GM18519 (cell line): Measurements from ENCODE around the gene WSCD2.

Source experiments
- ATAC-seq: cut with Tn5 transposase; IDR thresholded peaks from one replicate; pipeline ENCODE4 v1.9.1; 2021; ENCODE audit warnings: mild to moderate bottlenecking, moderate library complexity; ENCODE audit not compliant: unreplicated experiment, low FRiP score

WSCD2 gene

GRCh38 chr12:108126212-108126611 is 2.9 kb upstream of the WSCD2 start:
- ATAC-seq, result no peak

GRCh38 chr12:108126990-108127501 is 2.0 kb upstream of the WSCD2 start:
- no peak for ATAC-seq

GRCh38 chr12:108127654-108128053 is 1.4 kb upstream of the WSCD2 start:
- ATAC-seq, result no peak

- ATAC-seq, result no peak
These were observed 669 bp upstream of the WSCD2 start for GRCh38 chr12:108128221-108129016.

- no peak for ATAC-seq
These were observed 1.9 kb downstream of the WSCD2 start for GRCh38 chr12:108131035-108131434.

- ATAC-seq, result no peak
These were observed 2.6 kb downstream of the WSCD2 start for GRCh38 chr12:108131657-108132126.

GRCh38 chr12:108133482-108133881 is 4.4 kb downstream of the WSCD2 start:
- ATAC-seq, result no peak

- ATAC-seq, result no peak
These were observed 5.7 kb downstream of the WSCD2 start for GRCh38 chr12:108134744-108135143.

- ATAC-seq, result no peak
These were observed 6.5 kb downstream of the WSCD2 start for GRCh38 chr12:108135627-108136026.

- no peak for ATAC-seq
These were observed 7.6 kb downstream of the WSCD2 start for GRCh38 chr12:108136697-108137096.

GRCh38 chr12:108139454-108139853 is 10.4 kb downstream of the WSCD2 start:
- ATAC-seq, result no peak

- ATAC-seq, result no peak
These were observed 11.4 kb downstream of the WSCD2 start for GRCh38 chr12:108140501-108140900.

GRCh38 chr12:108141600-108142130 is 12.6 kb downstream of the WSCD2 start:
- no peak for ATAC-seq

- ATAC-seq, result no peak
These were observed 14.1 kb downstream of the WSCD2 start for GRCh38 chr12:108143144-108143543.

- no peak for ATAC-seq
These were observed 15.0 kb downstream of the WSCD2 start for GRCh38 chr12:108144080-108144479.

- no peak for ATAC-seq
These were observed 15.9 kb downstream of the WSCD2 start for GRCh38 chr12:108145011-108145410.

GRCh38 chr12:108146035-108146893 is 17.2 kb downstream of the WSCD2 start:
- no peak for ATAC-seq

GRCh38 chr12:108147279-108147678 is 18.2 kb downstream of the WSCD2 start:
- no peak for ATAC-seq

GRCh38 chr12:108148521-108149074 is 19.5 kb downstream of the WSCD2 start:
- ATAC-seq, result no peak

GRCh38 chr12:108150436-108150835 is 21.3 kb downstream of the WSCD2 start:
- ATAC-seq, result no peak
